Thyroid gland (tissue), 4 donors: ENCODE measurements around the gene DNAH1. TPM values are rescaled to one million over a fixed set of nuclear protein-coding genes. Genes with fewer than 3 reads are reported as not detected.
"Not testable (repeated sequence)": the region's sequence is repeated elsewhere in the genome, so short reads cannot be mapped to it uniquely, and the experiment has no call there.

Experiments
- DNase-seq, 2 donors: peaks; one replicate each; pipeline ENCODE4 v3.0.0-alpha.2; 2019
- H3K27ac ChIP-seq, 3 donors: fragments of 200-600 bp; sonication (generic); 1 replicate in 2 of 3; 2 replicates in 1 of 3; pipeline ENCODE4 v1.5.1; 2016 to 2019; ENCODE audit warnings: mild to moderate bottlenecking in 1 of 3, moderate library complexity in 1 of 3
- H3K27me3 ChIP-seq: fragments of 200-600 bp; sonication (generic); one replicate; pipeline ENCODE4 v1.5.1; 2019
- H3K36me3 ChIP-seq, 2 donors: fragments of 200-600 bp; sonication (generic); one replicate each; pipeline ENCODE4 v1.5.1; 2016 to 2019
- H3K4me1 ChIP-seq, 2 donors: fragments of 200-600 bp; sonication (generic); one replicate each; pipeline ENCODE4 v1.5.1; 2017 to 2019
- H3K4me3 ChIP-seq, 3 donors: fragments of 200-600 bp; sonication (generic); replicated peaks in 1 of 3; 1 replicate in 2 of 3; 2 replicates in 1 of 3; pipeline ENCODE4 v1.5.1; 2016; ENCODE audit warnings: mild to moderate bottlenecking in 1 of 3
- H3K9me3 ChIP-seq: fragments of 200-600 bp; sonication (generic); one replicate; pipeline ENCODE4 v1.5.1; 2017
- CTCF ChIP-seq, 6 experiments: fragments of 200-600 bp in 3 of 6; fragments of 450-650 bp in 3 of 6; sonication (generic) in 3 of 6; IDR thresholded peaks; one replicate each; pipeline ENCODE4 v1.5.1; 2016 to 2019; ENCODE audit warnings: antibody characterized with exemption in 6 of 6, mild to moderate bottlenecking in 2 of 6, inconsistent platforms in 1 of 6, moderate library complexity in 1 of 6
- POLR2A ChIP-seq, 2 donors: fragments of 450-650 bp; IDR thresholded peaks; one replicate each; pipeline ENCODE4 v1.6.1; 2017; ENCODE audit warnings: antibody characterized with exemption in 2 of 2, mild to moderate bottlenecking in 2 of 2, moderate library complexity in 1 of 2
- WGBS, 2 donors: methylation state at CpG; one replicate each; pipeline ENCODE4 v1.1.5; 2017; 5-methylcytosine and 5-hydroxymethylcytosine counted together
- intact Hi-C: fragments of 100-400 bp; cut with DNase I; formaldehyde crosslinking; loops from one replicate; pipeline ENCODE4 v1.15.1; 2023
- total RNA-seq, 4 donors: library from RNA; depleted of rRNA; stranded (reverse); fragments of >200 nt; gene quantifications; one replicate each; pipeline ENCODE4 v1.2.3, GENCODE V29; 2016

The DNAH1 gene
- total RNA-seq, 4 donors from 2014 or later, result 4.6 to 14.2 (median 7.5) TPM

- H3K27me3 ChIP-seq, result no peaks in the 10 kb centered on the region
- peak overlapping the region in 1 of 3 donors; percentile 85 for H3K4me3 ChIP-seq
- intact Hi-C loops, result loop anchor here (5.0 kb wide), 1 partner anchor 42 kb away; the partner anchor contains the start of gene TWF2
- no peaks in the 10 kb centered on the region for H3K36me3 ChIP-seq
- H3K9me3 ChIP-seq, result no peaks in the 10 kb centered on the region
- 11 to 12% methylated on average over 2 of the region's 2 CpGs for WGBS, 2 donors
- peak overlapping the region; percentile 98 to 99 (median 98) for H3K27ac ChIP-seq
- TF ChIP-seq POLR2A (IDR thresholded peaks at IDR 0.05), result no peak
- TF ChIP-seq CTCF (IDR thresholded peaks at IDR 0.05), result no peak
- DNase-seq, result no peak
- peaks cover 36 to 47% of the 10 kb centered on the region in 2 donors for H3K4me1 ChIP-seq
Observed at GRCh38 chr3:52279596-52279995, 36.5 kb upstream of the DNAH1 start.

GRCh38 chr3:52280050-52280461 lies 36.1 kb upstream of the DNAH1 start:
- Histone ChIP-seq H3K4me3 (no peak overlapping the region), H3K9me3 (no peaks in the 10 kb centered on the region), H3K4me1 (peaks cover 32 to 44% of the 10 kb centered on the region in 2 donors), H3K36me3 (no peaks in the 10 kb centered on the region), H3K27ac (peak overlapping the region; percentile 98 to 99 (median 98)), H3K27me3 (no peaks in the 10 kb centered on the region)
- intact Hi-C loops, result no loop called here
- peak in 1 of 2 donors; percentile 20 for DNase-seq
- no peak for TF ChIP-seq CTCF (IDR thresholded peaks at IDR 0.05)
- TF ChIP-seq POLR2A (IDR thresholded peaks at IDR 0.05), result peak in 1 of 2 donors; percentile 56
- WGBS, 2 donors, result 8 to 16% methylated on average over 6 of the region's 6 CpGs

GRCh38 chr3:52281981-52282801 lies 33.9 kb upstream of the DNAH1 start:
- 77 to 83% methylated on average over 8 of the region's 8 CpGs for WGBS, 2 donors
- no peak for DNase-seq
- H3K27me3 ChIP-seq, result no peaks in the 10 kb centered on the region
- peak overlapping the region in 2 of 3 donors; percentile 60 to 62 for H3K27ac ChIP-seq
- H3K9me3 ChIP-seq, result no peaks in the 10 kb centered on the region
- no peaks in the 10 kb centered on the region for H3K36me3 ChIP-seq
- no peak overlapping the region for H3K4me3 ChIP-seq
- TF ChIP-seq CTCF (IDR thresholded peaks at IDR 0.05), result no peak
- TF ChIP-seq POLR2A (IDR thresholded peaks at IDR 0.05), result no peak
- intact Hi-C loops, result no loop called here
- H3K4me1 ChIP-seq, result peaks cover 28 to 46% of the 10 kb centered on the region in 2 donors

GRCh38 chr3:52283306-52283705 lies 32.8 kb upstream of the DNAH1 start:
- 81 to 84% methylated on average over 1 of the region's 1 CpG for WGBS, 2 donors
- DNase-seq, result no peak
- Histone ChIP-seq H3K9me3 (no peaks in the 10 kb centered on the region), H3K4me1 (peaks cover 28 to 47% of the 10 kb centered on the region in 2 donors), H3K27me3 (no peaks in the 10 kb centered on the region), H3K36me3 (no peaks in the 10 kb centered on the region), H3K4me3 (no peak overlapping the region), H3K27ac (peak overlapping the region; percentile 15 to 62 (median 60))
- TF ChIP-seq POLR2A (IDR thresholded peaks at IDR 0.05), result peak in 1 of 2 donors; percentile 14
- no peak for TF ChIP-seq CTCF (IDR thresholded peaks at IDR 0.05)
- intact Hi-C loops, result no loop called here

- H3K4me3 ChIP-seq, H3K36me3 ChIP-seq, intact Hi-C loops, H3K9me3 ChIP-seq, DNase-seq, H3K27me3 ChIP-seq: not testable (repeated sequence)
- peak overlapping the region in 2 of 3 donors; percentile 60 to 62 for H3K27ac ChIP-seq
- WGBS, 2 donors, result 93 to 96% methylated on average over 4 of the region's 4 CpGs
- peaks cover 29 to 53% of the 10 kb centered on the region in 2 donors for H3K4me1 ChIP-seq
Observed at GRCh38 chr3:52284051-52284450, 32.1 kb upstream of the DNAH1 start.
